Measurements from ENCODE around the gene ZNF275. TPM values are rescaled to one million over a fixed set of nuclear protein-coding genes. Genes with fewer than 3 reads are reported as not detected.

ZNF275 gene
- total RNA-seq, 2 experiments from 2014 or later: 10.5 to 11.3 TPM

GRCh38 chrX:153334654-153335295 is 822 bp downstream of the ZNF275 start:
- peaks cover 0 to 2% of the 10 kb centered on the region in 2 experiments for H3K27me3 ChIP-seq (ENCODE audit: control insufficient read depth in 1 of 2, insufficient read depth in 2 of 2, low read length in 2 of 2)
- peak in 1 of 14 experiments; percentile 10 for DNase-seq
- peak overlapping the region in 1 of 2 donors; percentile 41 for H3K27ac ChIP-seq (ENCODE audit: low read depth in 1 of 2, low read length in 2 of 2)
- CTCF ChIA-PET: interaction anchor here (0.6 kb wide), 1 partner anchor 65 kb away, joined by 3 read pairs; no protein-coding TSS in a partner anchor
- peaks cover 43% of the 10 kb centered on the region for H3K4me1 ChIP-seq (ENCODE audit: insufficient read depth, low read length)
- TF ChIP-seq CTCF (IDR thresholded peaks at IDR 0.05): no peak
- Mint-ChIP-seq H3K9me3 (no peaks in the 10 kb centered on the region), H3K4me3 (peak overlapping the region; percentile 82), H3K4me1 (ENCODE audit: low read depth) (peaks cover 49% of the 10 kb centered on the region), H3K27ac (peak overlapping the region; percentile 66), H3K36me3 (ENCODE audit: low read depth) (peaks cover 31% of the 10 kb centered on the region), H3K27me3 (no peaks in the 10 kb centered on the region)
- no peak for ATAC-seq (ENCODE audit: poor library complexity)
- POLR2A ChIA-PET: interaction anchor here (1.4 to 1.5 kb wide), 2 partner anchors 8 to 393 kb away, joined by 3 to 7 read pairs; no protein-coding TSS in a partner anchor
- peaks cover 19% of the 10 kb centered on the region for H3K36me3 ChIP-seq (ENCODE audit: insufficient read depth, low read length)
- H3K9me3 ChIP-seq (ENCODE audit: control insufficient read depth in 1 of 2, insufficient read depth in 1 of 2, low read length in 2 of 2): no peaks in the 10 kb centered on the region
- peak overlapping the region; percentile 80 for H3K4me3 ChIP-seq (ENCODE audit: low read length)
- intact Hi-C loops (cut with DNase I, micrococcal nuclease): loop anchor here in 1 of 2 experiments (5.0 kb wide), 3 partner anchors 138 to 502 kb away; partner anchors contain the start of genes CETN2, HAUS7 and NSDHL

GRCh38 chrX:153336121-153336894 is 2.4 kb downstream of the ZNF275 start:
- H3K4me1 Mint-ChIP-seq (ENCODE audit: low read depth): peaks cover 58% of the 10 kb centered on the region
- no peak for TF ChIP-seq CTCF (IDR thresholded peaks at IDR 0.05)
- H3K27ac Mint-ChIP-seq: peak overlapping the region; percentile 10
- ATAC-seq (ENCODE audit: poor library complexity) (no peak), DNase-seq (peak in 2 of 14 experiments; percentile 6 to 11)
- ChIA-PET CTCF (no interaction called here), POLR2A (no interaction called here)
- H3K9me3 ChIP-seq (ENCODE audit: control insufficient read depth in 1 of 2, insufficient read depth in 1 of 2, low read length in 2 of 2): no peaks in the 10 kb centered on the region
- no peaks in the 10 kb centered on the region for H3K9me3 Mint-ChIP-seq
- H3K4me3 ChIP-seq (ENCODE audit: low read length): no peak overlapping the region
- peaks cover 25% of the 10 kb centered on the region for H3K36me3 ChIP-seq (ENCODE audit: insufficient read depth, low read length)
- H3K27me3 Mint-ChIP-seq: no peaks in the 10 kb centered on the region
- intact Hi-C loops (cut with DNase I, micrococcal nuclease): loop anchor here in 1 of 2 experiments (5.0 kb wide), 1 partner anchor 504 kb away; the partner anchor contains the start of genes CETN2 and NSDHL
- no peak overlapping the region for H3K27ac ChIP-seq (ENCODE audit: low read depth in 1 of 2, low read length in 2 of 2)
- peaks cover 43% of the 10 kb centered on the region for H3K4me1 ChIP-seq (ENCODE audit: insufficient read depth, low read length)
- peak overlapping the region; percentile 82 for H3K4me3 Mint-ChIP-seq
- H3K36me3 Mint-ChIP-seq (ENCODE audit: low read depth): peaks cover 47% of the 10 kb centered on the region
- peaks cover 0 to 2% of the 10 kb centered on the region in 2 experiments for H3K27me3 ChIP-seq (ENCODE audit: control insufficient read depth in 1 of 2, insufficient read depth in 2 of 2, low read length in 2 of 2)

- Mint-ChIP-seq H3K4me3 (no peak overlapping the region), H3K27ac (peak overlapping the region; percentile 10), H3K27me3 (no peaks in the 10 kb centered on the region), H3K9me3 (peaks cover 2% of the 10 kb centered on the region), H3K4me1 (ENCODE audit: low read depth) (peaks cover 65% of the 10 kb centered on the region), H3K36me3 (ENCODE audit: low read depth) (peaks cover 53% of the 10 kb centered on the region)
- intact Hi-C loops (cut with DNase I, micrococcal nuclease): loop anchor here in 1 of 2 experiments (5.0 kb wide), 1 partner anchor 505 kb away; the partner anchor contains the start of genes CETN2 and NSDHL
- ChIA-PET POLR2A (no interaction called here), CTCF (no interaction called here)
- peaks cover 43% of the 10 kb centered on the region for H3K4me1 ChIP-seq (ENCODE audit: insufficient read depth, low read length)
- H3K27ac ChIP-seq (ENCODE audit: low read depth in 1 of 2, low read length in 2 of 2): no peak overlapping the region
- peaks cover 30% of the 10 kb centered on the region for H3K36me3 ChIP-seq (ENCODE audit: insufficient read depth, low read length)
- H3K27me3 ChIP-seq (ENCODE audit: control insufficient read depth in 1 of 2, insufficient read depth in 2 of 2, low read length in 2 of 2): no peaks in the 10 kb centered on the region
- no peak for DNase-seq
- TF ChIP-seq CTCF (IDR thresholded peaks at IDR 0.05): no peak
- no peaks in the 10 kb centered on the region for H3K9me3 ChIP-seq (ENCODE audit: control insufficient read depth in 1 of 2, insufficient read depth in 1 of 2, low read length in 2 of 2)
- ATAC-seq (ENCODE audit: poor library complexity): no peak
- H3K4me3 ChIP-seq (ENCODE audit: low read length): no peak overlapping the region
Observed at GRCh38 chrX:153336988-153337387, 3.0 kb downstream of the ZNF275 start.
